Measurements from ENCODE around the gene SPTLC2.

The SPTLC2 gene

GRCh38 chr14:77623201-77623600 is 6.8 kb upstream of the SPTLC2 start:
- no peak for DNase-seq (ENCODE audit: low read depth in 2 of 2, low spot score in 1 of 2)

GRCh38 chr14:77622366-77622961 is 6.0 kb upstream of the SPTLC2 start:
- no peak for DNase-seq (ENCODE audit: low read depth in 2 of 2, low spot score in 1 of 2)

- DNase-seq (ENCODE audit: low read depth in 2 of 2, low spot score in 1 of 2): no peak
Measured at GRCh38 chr14:77620222-77620870, 3.9 kb upstream of the SPTLC2 start.

GRCh38 chr14:77618381-77618970 is 2.0 kb upstream of the SPTLC2 start:
- DNase-seq (ENCODE audit: low read depth in 2 of 2, low spot score in 1 of 2): no peak

- no peak for DNase-seq (ENCODE audit: low read depth in 2 of 2, low spot score in 1 of 2)
Measured at GRCh38 chr14:77616133-77616453, 344 bp downstream of the SPTLC2 start.

GRCh38 chr14:77615361-77616132 is 890 bp downstream of the SPTLC2 start:
- DNase-seq (ENCODE audit: low read depth in 2 of 2, low spot score in 1 of 2): no peak

GRCh38 chr14:77613201-77613600 is 3.2 kb downstream of the SPTLC2 start:
- no peak for DNase-seq (ENCODE audit: low read depth in 2 of 2, low spot score in 1 of 2)

- no peak for DNase-seq (ENCODE audit: low read depth in 2 of 2, low spot score in 1 of 2)
Measured at GRCh38 chr14:77612011-77612620, 4.3 kb downstream of the SPTLC2 start.

- no peak for DNase-seq (ENCODE audit: low read depth in 2 of 2, low spot score in 1 of 2)
Measured at GRCh38 chr14:77610553-77610952, 5.9 kb downstream of the SPTLC2 start.

GRCh38 chr14:77609922-77610321 is 6.5 kb downstream of the SPTLC2 start:
- no peak for DNase-seq (ENCODE audit: low read depth in 2 of 2, low spot score in 1 of 2)

- DNase-seq (ENCODE audit: low read depth in 2 of 2, low spot score in 1 of 2): no peak
Measured at GRCh38 chr14:77607741-77608302, 8.6 kb downstream of the SPTLC2 start.

GRCh38 chr14:77605392-77605972 is 11.0 kb downstream of the SPTLC2 start:
- DNase-seq (ENCODE audit: low read depth in 2 of 2, low spot score in 1 of 2): no peak

- DNase-seq (ENCODE audit: low read depth in 2 of 2, low spot score in 1 of 2): no peak
Measured at GRCh38 chr14:77603654-77604255, 12.7 kb downstream of the SPTLC2 start.

GRCh38 chr14:77603031-77603430 is 13.4 kb downstream of the SPTLC2 start:
- no peak for DNase-seq (ENCODE audit: low read depth in 2 of 2, low spot score in 1 of 2)

GRCh38 chr14:77601846-77602619 is 14.4 kb downstream of the SPTLC2 start:
- DNase-seq (ENCODE audit: low read depth in 2 of 2, low spot score in 1 of 2): no peak

- no peak for DNase-seq (ENCODE audit: low read depth in 2 of 2, low spot score in 1 of 2)
Measured at GRCh38 chr14:77599889-77600288, 16.5 kb downstream of the SPTLC2 start.

- no peak for DNase-seq (ENCODE audit: low read depth in 2 of 2, low spot score in 1 of 2)
Measured at GRCh38 chr14:77598366-77599070, 17.9 kb downstream of the SPTLC2 start.

GRCh38 chr14:77593501-77593961 is 22.9 kb downstream of the SPTLC2 start:
- DNase-seq (ENCODE audit: low read depth in 2 of 2, low spot score in 1 of 2): no peak

GRCh38 chr14:77590845-77591485 is 25.5 kb downstream of the SPTLC2 start:
- no peak for DNase-seq (ENCODE audit: low read depth in 2 of 2, low spot score in 1 of 2)
